Vagina (tissue), 2 donors: ENCODE results near the gene DNAJC9.

Source experiments
- CTCF ChIP-seq, 3 experiments: fragments of 450-650 bp in 2 of 3; fragments of 200-600 bp in 1 of 3; sonication (generic) in 1 of 3; IDR thresholded peaks; one replicate each; pipeline ENCODE4 v1.5.1; 2017 to 2019; ENCODE audit warnings: antibody characterized with exemption in 3 of 3, mild to moderate bottlenecking in 2 of 3, moderate library complexity in 2 of 3
- POLR2A ChIP-seq, 2 donors: fragments of 450-650 bp; IDR thresholded peaks; one replicate each; pipeline ENCODE4 v1.6.1; 2017; ENCODE audit warnings: antibody characterized with exemption in 2 of 2, mild to moderate bottlenecking in 2 of 2, moderate library complexity in 2 of 2
- POLR2AphosphoS5 ChIP-seq, 2 donors: sonication (generic); formaldehyde crosslinking; IDR thresholded peaks; one replicate each; pipeline ENCODE4 v1.9.0; 2017; ENCODE audit warnings: antibody characterized with exemption in 2 of 2, mild to moderate bottlenecking in 2 of 2, low read depth in 1 of 2; ENCODE audit not compliant: insufficient read depth in 1 of 2

- no peak for TF ChIP-seq CTCF (IDR thresholded peaks at IDR 0.05)
- no peak for TF ChIP-seq POLR2A (IDR thresholded peaks at IDR 0.05)
- TF ChIP-seq POLR2AphosphoS5 (IDR thresholded peaks at IDR 0.05; ENCODE audit: insufficient read depth in 1 of 2, low read depth in 1 of 2) = no peak
Observed at GRCh38 chr10:73211106-73211811, 35.8 kb downstream of the DNAJC9 start.
